Measurements from ENCODE around the gene OSBPL8. TPM values are rescaled to one million over a fixed set of nuclear protein-coding genes. Genes with fewer than 3 reads are reported as not detected.
"Not testable (repeated sequence)": the region's sequence is repeated elsewhere in the genome, so short reads cannot be mapped to it uniquely, and the experiment has no call there.

OSBPL8 gene
- total RNA-seq, 4 donors from 2014 or later: 15.5 to 241 (median 29.4) TPM

DNA sequence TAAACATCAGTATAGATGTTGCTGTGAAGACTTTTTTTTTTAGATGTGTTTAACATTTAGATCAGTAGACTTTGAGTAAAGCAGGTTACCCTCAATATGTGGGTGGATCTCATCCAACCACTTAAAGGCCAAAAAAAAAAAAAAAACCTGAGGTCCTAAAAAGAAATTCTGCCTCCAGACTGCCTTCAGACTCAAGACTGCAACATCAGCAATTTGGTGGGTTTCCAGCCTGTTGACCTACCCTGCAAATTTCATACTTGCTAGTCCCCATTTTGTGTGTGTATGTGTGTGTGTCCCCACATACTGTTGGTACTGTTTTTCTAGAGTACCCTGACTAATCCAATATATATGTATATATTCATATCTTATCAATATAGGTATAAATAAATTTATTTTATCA, 55.6 kb downstream of the OSBPL8 start:
- no peak for DNase-seq
- Histone ChIP-seq H3K9me3 (no peaks in the 10 kb centered on the region), H3K27ac (no peak overlapping the region), H3K4me3 (no peak overlapping the region), H3K27me3 (no peaks in the 10 kb centered on the region), H3K4me1 (peaks cover 0 to 7% (median 0%) of the 10 kb centered on the region in 4 donors), H3K36me3 (no peaks in the 10 kb centered on the region)
- in situ Hi-C loops (cut with MboI; ENCODE audit: low pct_ligation_motif_present in 1 of 4, low pct_unique_long_range_greater_than_20kb in 1 of 4, low sequenced_read_pairs in 3 of 4): no loop called here
- TF ChIP-seq POLR2AphosphoS5 (IDR thresholded peaks at IDR 0.05): no peak
- no peak for TF ChIP-seq EP300 (IDR thresholded peaks at IDR 0.05; ENCODE audit: low read depth)
- TF ChIP-seq POLR2A (IDR thresholded peaks at IDR 0.05): no peak
- TF ChIP-seq, protein P1, sequence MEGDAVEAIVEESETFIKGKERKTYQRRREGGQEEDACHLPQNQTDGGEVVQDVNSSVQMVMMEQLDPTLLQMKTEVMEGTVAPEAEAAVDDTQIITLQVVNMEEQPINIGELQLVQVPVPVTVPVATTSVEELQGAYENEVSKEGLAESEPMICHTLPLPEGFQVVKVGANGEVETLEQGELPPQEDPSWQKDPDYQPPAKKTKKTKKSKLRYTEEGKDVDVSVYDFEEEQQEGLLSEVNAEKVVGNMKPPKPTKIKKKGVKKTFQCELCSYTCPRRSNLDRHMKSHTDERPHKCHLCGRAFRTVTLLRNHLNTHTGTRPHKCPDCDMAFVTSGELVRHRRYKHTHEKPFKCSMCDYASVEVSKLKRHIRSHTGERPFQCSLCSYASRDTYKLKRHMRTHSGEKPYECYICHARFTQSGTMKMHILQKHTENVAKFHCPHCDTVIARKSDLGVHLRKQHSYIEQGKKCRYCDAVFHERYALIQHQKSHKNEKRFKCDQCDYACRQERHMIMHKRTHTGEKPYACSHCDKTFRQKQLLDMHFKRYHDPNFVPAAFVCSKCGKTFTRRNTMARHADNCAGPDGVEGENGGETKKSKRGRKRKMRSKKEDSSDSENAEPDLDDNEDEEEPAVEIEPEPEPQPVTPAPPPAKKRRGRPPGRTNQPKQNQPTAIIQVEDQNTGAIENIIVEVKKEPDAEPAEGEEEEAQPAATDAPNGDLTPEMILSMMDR (IDR thresholded peaks at IDR 0.05): no peak
- intact Hi-C loops (cut with DNase I; ENCODE audit: low total_unique reads): no loop called here

DNA sequence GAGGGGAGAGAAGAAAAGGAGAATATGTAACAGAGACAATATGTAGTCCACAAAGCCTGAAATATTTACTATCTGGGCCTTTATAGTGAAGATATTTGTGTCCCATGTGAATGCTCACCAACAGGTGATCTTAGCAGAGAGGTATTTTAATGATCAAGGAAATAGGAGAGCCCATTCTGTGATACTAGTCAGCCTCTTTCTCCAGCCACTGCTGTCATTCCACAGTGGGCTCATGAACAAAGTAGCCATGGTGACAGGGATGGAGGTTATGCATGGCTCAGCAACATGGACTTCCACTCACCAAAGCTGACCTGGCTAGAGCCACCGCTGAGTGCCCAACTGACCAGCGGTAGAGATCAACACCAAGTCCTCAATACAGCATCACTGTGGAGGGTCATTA, 58.2 kb downstream of the OSBPL8 start:
- Histone ChIP-seq H3K36me3 (no peaks in the 10 kb centered on the region), H3K9me3 (no peaks in the 10 kb centered on the region), H3K27me3 (no peaks in the 10 kb centered on the region), H3K4me1 (peaks cover 0 to 7% (median 0%) of the 10 kb centered on the region in 4 donors), H3K4me3 (no peak overlapping the region), H3K27ac (no peak overlapping the region)
- no peak for TF ChIP-seq EP300 (IDR thresholded peaks at IDR 0.05; ENCODE audit: low read depth)
- 100% methylated on average over 2 of the region's 2 CpGs; no CpG with 5 or more reads in 1 of the 2 donors for WGBS, 2 donors (ENCODE audit: low coverage in 1 of 2)
- intact Hi-C loops (cut with DNase I; ENCODE audit: low total_unique reads): no loop called here
- in situ Hi-C loops (cut with MboI; ENCODE audit: low pct_ligation_motif_present in 1 of 4, low pct_unique_long_range_greater_than_20kb in 1 of 4, low sequenced_read_pairs in 3 of 4): no loop called here
- no peak for DNase-seq

DNA sequence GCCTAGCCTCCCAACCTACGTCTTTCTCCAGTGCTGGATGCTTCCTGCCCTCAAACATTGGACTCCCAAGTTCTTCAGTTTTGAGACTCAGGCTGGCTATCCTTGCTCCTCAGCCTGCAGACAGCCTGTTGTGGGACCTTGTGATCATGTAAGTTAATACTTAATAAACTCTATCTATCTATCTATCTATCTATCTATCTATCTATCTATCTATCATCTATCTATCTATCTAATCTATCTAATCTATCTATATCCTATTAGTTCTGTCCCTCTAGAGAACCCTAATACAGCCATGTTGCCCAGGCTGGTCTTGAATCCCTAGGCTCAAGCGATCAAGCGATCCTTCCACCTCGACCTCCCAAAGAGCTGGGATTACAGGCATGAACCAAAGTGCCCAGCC, 60.4 kb downstream of the OSBPL8 start:
- in situ Hi-C loops (cut with MboI; ENCODE audit: low pct_ligation_motif_present in 1 of 4, low pct_unique_long_range_greater_than_20kb in 1 of 4, low sequenced_read_pairs in 3 of 4); H3K4me3 ChIP-seq; intact Hi-C loops (cut with DNase I; ENCODE audit: low total_unique reads); H3K27ac ChIP-seq; H3K4me1 ChIP-seq; H3K9me3 ChIP-seq; H3K27me3 ChIP-seq; H3K36me3 ChIP-seq; DNase-seq: not testable (repeated sequence)
- 99 to 100% methylated on average over 3 to 4 of the region's 4 CpGs for WGBS, 2 donors (ENCODE audit: low coverage in 1 of 2)

DNA sequence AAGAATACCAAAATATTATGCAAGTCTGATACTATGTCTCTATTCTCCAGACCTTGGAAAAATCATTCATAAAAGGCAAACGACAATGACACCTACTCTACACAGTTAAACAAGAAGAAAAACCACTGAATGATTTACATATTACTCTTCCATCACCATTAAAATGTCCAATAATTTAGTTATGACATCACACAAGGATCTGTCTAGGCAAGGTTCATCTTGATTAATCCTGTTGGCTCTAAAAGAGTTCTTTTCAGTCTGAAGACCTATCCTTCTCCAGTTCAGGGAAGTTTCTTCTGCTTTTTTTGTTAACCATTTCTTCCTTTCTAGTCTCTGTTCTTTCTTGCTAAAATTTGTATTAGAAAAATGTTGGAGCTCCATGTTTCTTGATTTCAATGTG, 64.0 kb downstream of the OSBPL8 start:
- DNase-seq: no peak
- Histone ChIP-seq H3K27ac (no peak overlapping the region), H3K4me1 (no peaks in the 10 kb centered on the region), H3K9me3 (peaks cover 0 to 6% of the 10 kb centered on the region in 2 donors), H3K4me3 (no peak overlapping the region), H3K27me3 (no peaks in the 10 kb centered on the region), H3K36me3 (no peaks in the 10 kb centered on the region)
- TF ChIP-seq POLR2AphosphoS5 (IDR thresholded peaks at IDR 0.05) (no peak), POLR2A (IDR thresholded peaks at IDR 0.05) (no peak), EP300 (IDR thresholded peaks at IDR 0.05; ENCODE audit: low read depth) (no peak)
- TF ChIP-seq, protein P1 (IDR thresholded peaks at IDR 0.05): no peak
- in situ Hi-C loops (cut with MboI; ENCODE audit: low pct_ligation_motif_present in 1 of 4, low pct_unique_long_range_greater_than_20kb in 1 of 4, low sequenced_read_pairs in 3 of 4) (no loop called here), intact Hi-C loops (cut with DNase I; ENCODE audit: low total_unique reads) (no loop called here)
- WGBS, 2 donors (ENCODE audit: low coverage in 1 of 2): 71 to 90% methylated on average over 1 of the region's 1 CpG

DNA sequence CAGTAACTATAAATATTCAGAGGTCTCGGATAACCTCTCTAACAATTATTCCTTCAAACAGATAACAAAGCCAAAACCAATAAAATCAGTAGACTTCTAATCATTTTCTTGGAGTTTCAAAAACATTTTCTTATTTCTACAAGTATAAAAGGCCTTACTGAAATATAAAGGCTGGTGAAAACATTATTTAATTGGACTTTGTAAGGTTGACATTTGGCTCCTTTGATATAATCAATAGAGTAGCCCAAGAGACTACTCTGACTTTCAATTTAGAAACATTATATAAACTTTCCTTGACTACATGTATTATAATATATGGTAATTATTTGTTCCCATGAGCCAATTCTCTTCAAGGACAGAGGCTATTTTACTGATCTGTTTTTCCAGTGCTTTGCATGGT, 68.3 kb downstream of the OSBPL8 start:
- H3K27ac ChIP-seq: no peak overlapping the region
- TF ChIP-seq POLR2AphosphoS5 (IDR thresholded peaks at IDR 0.05) (no peak), EP300 (IDR thresholded peaks at IDR 0.05; ENCODE audit: low read depth) (no peak)
- TF ChIP-seq, protein P1 (IDR thresholded peaks at IDR 0.05): no peak
- H3K4me1 ChIP-seq: no peaks in the 10 kb centered on the region
- H3K9me3 ChIP-seq: peaks cover 0 to 6% of the 10 kb centered on the region in 2 donors
- in situ Hi-C loops (cut with MboI; ENCODE audit: low pct_ligation_motif_present in 1 of 4, low pct_unique_long_range_greater_than_20kb in 1 of 4, low sequenced_read_pairs in 3 of 4) (no loop called here), intact Hi-C loops (cut with DNase I; ENCODE audit: low total_unique reads) (no loop called here)
- H3K36me3 ChIP-seq: no peaks in the 10 kb centered on the region
- no peaks in the 10 kb centered on the region for H3K27me3 ChIP-seq
- no peak for DNase-seq
- 83 to 95% methylated on average over 1 of the region's 1 CpG for WGBS, 2 donors (ENCODE audit: low coverage in 1 of 2)
- no peak overlapping the region for H3K4me3 ChIP-seq

Data from transverse colon (tissue), 4 donors.